NCI-H1048 (cell line): ENCODE measurements around the gene KRTAP2-1.
"Not testable (repeated sequence)": the region's sequence is repeated elsewhere in the genome, so short reads cannot be mapped to it uniquely, and the experiment has no call there.

Source experiments
- DNase-seq: peaks from one replicate; lab custom pipeline; 2025; lab: John Stamatoyannopoulos, UW

KRTAP2-1 gene

GRCh38 chr17:41057547-41057946, 10.4 kb upstream of the KRTAP2-1 start:
- no peak for DNase-seq

- not testable (repeated sequence) for DNase-seq
These were observed 8.0 kb upstream of the KRTAP2-1 start, which contains the start of gene KRTAP2-2 for GRCh38 chr17:41055130-41055529. Gene KRTAP2-2, minus strand, starts transcription at chr17:41055230. Its CDS starts 19 bp downstream, at chr17:41055211.

GRCh38 chr17:41054556-41054955, 7.4 kb upstream of the KRTAP2-1 start:
- DNase-seq: not testable (repeated sequence)

GRCh38 chr17:41054025-41054424, 6.9 kb upstream of the KRTAP2-1 start:
- no peak for DNase-seq

GRCh38 chr17:41052566-41052965, 5.5 kb upstream of the KRTAP2-1 start:
- DNase-seq: no peak

DNA sequence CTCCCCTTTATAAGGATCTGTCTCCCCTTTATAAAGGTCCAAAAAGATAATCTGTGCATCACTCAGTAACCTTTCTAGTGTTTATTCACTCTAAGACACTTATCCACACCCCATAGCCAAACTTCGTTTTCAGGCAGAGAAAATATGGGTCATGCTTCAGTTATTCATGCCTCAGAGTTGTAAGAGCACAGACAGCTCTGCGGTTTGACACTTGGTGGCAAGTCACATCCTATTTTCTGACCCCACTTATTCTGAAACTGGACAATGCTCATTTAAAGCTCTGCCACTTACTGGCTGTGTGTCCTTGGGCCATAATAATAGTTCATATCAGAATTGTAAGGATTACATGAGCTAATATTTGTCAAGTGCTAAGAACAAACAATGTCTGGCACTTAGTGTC, 2.0 kb upstream of the KRTAP2-1 start:
- no peak for DNase-seq

DNA sequence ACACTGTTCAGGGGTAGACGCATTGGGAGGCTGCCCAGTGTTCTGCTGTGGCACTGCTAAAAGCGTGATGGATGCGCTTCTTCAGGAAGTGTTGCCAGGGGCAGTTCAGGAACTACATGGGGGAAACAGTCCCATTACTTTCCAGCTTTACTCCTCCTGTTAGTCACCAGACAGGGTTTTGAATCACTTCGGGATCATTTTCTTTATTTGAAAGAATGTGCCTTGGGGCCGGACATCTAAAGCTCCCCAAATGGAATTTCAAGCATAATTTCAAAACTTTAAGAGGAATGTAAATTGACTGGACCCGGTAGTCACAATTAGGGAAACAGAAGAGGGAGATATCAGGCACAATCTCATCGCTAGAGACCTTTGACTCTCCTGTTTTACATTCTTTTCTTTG, 1.3 kb upstream of the KRTAP2-1 start:
- DNase-seq: no peak

DNA sequence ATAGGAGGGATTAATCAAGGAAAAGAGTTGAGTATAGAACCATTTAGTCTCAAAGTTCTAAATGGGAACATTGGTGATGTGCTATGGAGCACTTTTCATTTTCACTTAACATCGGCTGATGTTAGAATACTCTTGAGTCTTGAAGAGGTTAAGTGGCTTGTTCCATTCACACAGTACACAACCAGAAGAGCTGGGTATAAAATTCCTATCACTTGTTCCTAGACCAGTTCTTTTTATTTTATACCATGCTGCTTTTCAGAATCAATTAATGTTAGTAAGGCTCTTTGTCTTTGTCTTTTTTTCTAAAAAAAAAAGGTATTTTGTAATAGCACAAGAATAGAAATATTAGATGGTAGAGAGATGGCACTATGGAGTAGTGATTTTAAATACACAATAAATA, 4.2 kb downstream of the KRTAP2-1 start:
- DNase-seq: no peak

GRCh38 chr17:41040783-41041571, 6.1 kb downstream of the KRTAP2-1 start, which contains the start of gene KRTAP1-1:
Gene KRTAP1-1, minus strand, starts transcription at chr17:41041450. Its CDS starts 53 bp downstream, at chr17:41041397.
- not testable (repeated sequence) for DNase-seq

GRCh38 chr17:41037853-41038350, 9.2 kb downstream of the KRTAP2-1 start:
- DNase-seq: no peak

DNA sequence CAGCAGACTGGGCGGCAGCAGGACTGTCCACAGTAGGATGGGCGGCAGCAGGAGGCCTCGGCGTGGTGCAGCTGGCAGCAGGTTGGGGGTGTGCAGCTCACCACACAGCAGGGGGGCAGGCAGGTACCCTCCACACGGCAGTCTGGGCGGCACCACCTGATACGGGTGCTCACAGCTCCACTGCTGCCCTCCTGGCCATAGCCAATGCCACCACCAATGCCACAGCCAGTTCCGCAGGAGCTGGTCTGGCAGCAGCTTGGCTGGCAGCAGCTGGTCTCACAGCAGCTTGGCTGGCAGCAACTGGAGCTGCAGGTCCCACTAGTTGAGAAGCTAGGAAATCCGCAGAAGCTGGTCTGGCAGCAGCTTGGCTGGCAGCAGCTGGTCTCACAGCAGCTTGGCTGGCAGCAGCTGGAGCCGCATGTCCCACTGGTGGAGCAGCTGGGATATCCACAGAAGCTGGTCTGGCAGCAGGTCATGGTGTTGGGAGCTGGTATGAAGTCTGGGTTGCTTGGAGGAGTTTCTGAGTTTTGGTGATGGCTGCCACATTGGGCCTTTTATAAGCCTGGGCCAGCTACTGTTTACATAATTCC, 12.7 kb downstream of the KRTAP2-1 start, which contains the start of gene KRTAP1-3:
Gene KRTAP1-3 (minus strand): TSS at position 529 of the 590 bp plus-strand sequence. CDS start 53 bp downstream, at position 476.
- DNase-seq: not testable (repeated sequence)

- no peak for DNase-seq
These were observed 17.4 kb downstream of the KRTAP2-1 start, which contains the start of gene KRTAP1-4 for GRCh38 chr17:41029633-41030245. Gene KRTAP1-4, minus strand, starts transcription at chr17:41030195. Its CDS starts 117 bp downstream, at chr17:41030078.

- DNase-seq: no peak
These were observed 20.2 kb downstream of the KRTAP2-1 start, which contains the start of gene KRTAP1-5 for GRCh38 chr17:41026715-41027471. Gene KRTAP1-5, minus strand, starts transcription at chr17:41027208. Its CDS starts 53 bp downstream, at chr17:41027155.

DNA sequence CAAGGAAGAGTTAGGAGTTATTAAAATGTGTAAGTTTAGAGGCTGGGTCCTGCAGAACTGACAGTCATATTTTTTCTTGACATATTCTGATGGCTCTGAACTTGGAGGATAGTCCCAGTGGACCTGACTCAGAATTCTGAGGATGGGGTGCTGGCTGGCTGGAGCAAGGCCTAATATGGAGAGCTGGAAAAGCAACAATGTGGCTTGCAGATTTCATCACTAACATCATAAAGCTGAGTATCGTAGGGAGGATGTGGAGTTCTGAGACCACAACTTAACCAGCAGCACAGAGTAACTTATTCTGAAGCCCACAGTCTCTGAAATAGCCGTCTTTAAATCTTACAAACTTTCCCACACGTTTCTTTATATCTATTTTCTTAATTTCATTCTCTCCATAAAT, 22.4 kb downstream of the KRTAP2-1 start:
- no peak for DNase-seq

DNA sequence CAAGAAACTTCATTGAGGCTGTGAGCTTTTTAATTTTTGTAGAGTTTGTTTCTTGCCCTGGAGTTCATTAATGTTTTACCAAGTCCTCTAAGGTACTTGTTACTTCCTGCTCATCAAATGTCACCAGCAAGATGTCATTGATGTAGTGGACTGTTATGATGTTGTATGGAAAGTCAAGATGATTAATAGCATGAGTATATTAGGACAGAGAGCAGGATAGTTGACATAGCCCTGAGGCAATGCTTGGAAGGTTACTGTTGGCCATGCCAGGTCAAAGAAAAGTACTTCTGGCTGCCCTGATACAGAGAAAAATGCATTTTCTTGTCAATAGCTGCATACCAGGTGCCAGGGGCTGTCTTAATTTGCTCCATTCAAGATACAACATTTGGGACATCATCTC, 26.8 kb downstream of the KRTAP2-1 start:
- DNase-seq: no peak

GRCh38 chr17:41019415-41019814, 27.7 kb downstream of the KRTAP2-1 start:
- no peak for DNase-seq

DNA sequence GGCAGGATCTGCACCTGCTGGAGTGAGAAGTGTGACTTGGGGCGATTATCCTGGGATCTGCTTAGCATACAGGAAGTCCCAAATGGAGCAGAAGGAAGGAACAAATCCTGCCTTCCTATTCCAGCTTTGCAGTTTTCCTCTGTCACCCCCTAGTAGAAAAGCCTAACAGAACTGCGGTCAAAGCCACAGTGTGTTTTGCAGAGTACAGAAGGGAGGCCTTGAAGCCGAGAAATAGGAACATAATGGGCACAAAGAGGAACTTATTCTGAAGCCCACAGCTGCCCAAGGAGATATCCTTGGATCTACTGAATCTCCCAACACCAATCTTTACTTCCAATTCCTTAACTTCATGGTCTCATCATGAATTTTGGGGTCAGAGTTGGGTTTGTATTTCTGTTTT, 28.6 kb downstream of the KRTAP2-1 start:
- DNase-seq: no peak

DNA sequence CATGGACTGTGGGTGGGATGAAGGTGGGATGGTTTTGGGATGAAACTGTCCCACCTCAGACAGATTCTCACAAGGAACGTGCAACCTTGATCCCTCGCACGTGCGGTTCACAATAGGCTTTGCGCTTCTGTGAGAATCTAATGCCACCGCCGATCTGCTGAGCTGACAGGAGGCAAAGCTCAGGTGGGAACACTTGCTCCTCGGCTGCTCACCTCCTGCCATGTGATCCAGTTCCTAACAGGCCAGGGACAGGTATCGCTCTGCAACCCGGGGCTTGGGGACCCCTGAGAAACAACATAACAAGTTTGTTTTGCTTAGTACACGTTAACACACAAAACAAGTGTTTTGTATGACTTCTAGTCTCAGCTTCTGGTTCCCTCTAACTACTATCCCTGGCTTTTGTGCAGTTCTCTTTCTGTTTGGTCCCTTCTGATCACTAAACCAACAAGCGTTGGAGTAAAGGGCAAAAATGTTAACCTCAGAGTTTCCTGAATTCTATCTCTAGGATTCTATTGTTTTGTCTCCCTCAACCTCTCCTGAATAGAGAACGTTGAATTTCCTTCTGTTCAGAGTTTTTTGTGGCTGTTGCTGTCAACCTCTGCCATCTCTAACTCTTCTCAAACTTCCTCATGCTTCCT, 30.4 kb downstream of the KRTAP2-1 start:
- DNase-seq: no peak

GRCh38 chr17:41015454-41015853, 31.7 kb downstream of the KRTAP2-1 start:
- DNase-seq: no peak

DNA sequence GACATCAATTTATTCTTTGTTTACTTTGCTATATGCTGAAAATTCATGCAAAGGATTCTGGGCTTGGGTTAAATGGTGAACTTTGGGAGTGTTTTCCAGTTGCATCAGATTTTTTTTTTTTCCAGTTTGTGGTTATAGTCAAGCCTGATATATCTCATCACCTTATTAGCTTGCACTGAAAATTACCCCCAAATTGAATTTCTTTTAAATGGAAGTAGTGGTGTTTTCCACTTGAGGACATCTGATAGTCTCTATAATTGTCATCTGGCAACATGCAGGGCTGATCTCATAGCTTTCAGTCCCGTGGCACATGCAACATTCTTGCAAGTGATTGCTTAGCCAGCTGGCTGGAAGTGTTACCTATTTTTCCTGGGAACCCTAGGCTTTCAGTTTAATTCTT, 33.5 kb downstream of the KRTAP2-1 start:
- no peak for DNase-seq

GRCh38 chr17:41013181-41013580, 33.9 kb downstream of the KRTAP2-1 start:
- no peak for DNase-seq
